COLO668 (cell line): ENCODE measurements around the gene RAB3IP.
"Not testable (repeated sequence)": the region's sequence is repeated elsewhere in the genome, so short reads cannot be mapped to it uniquely, and the experiment has no call there.

ENCODE experiments used
- DNase-seq: peaks from one replicate; lab custom pipeline; 2025; ENCODE audit not compliant: unreplicated experiment; lab: John Stamatoyannopoulos, UW

RAB3IP gene

GRCh38 chr12:69834147-69834546, 95.5 kb downstream of the RAB3IP start:
- no peak for DNase-seq

GRCh38 chr12:69834576-69834975, 95.9 kb downstream of the RAB3IP start:
- no peak for DNase-seq

GRCh38 chr12:69835081-69835480, 96.4 kb downstream of the RAB3IP start:
- DNase-seq, result no peak

GRCh38 chr12:69836015-69836414, 97.4 kb downstream of the RAB3IP start:
- no peak for DNase-seq

GRCh38 chr12:69837191-69837590, 98.5 kb downstream of the RAB3IP start:
- no peak for DNase-seq

- no peak for DNase-seq
Observed at GRCh38 chr12:69837657-69838415, 99.2 kb downstream of the RAB3IP start.

GRCh38 chr12:69840727-69841126, 102.1 kb downstream of the RAB3IP start:
- DNase-seq, result no peak

- no peak for DNase-seq
Observed at GRCh38 chr12:69843608-69844007, 104.9 kb downstream of the RAB3IP start.

- no peak for DNase-seq
Observed at GRCh38 chr12:69844416-69844815, 105.8 kb downstream of the RAB3IP start.

- DNase-seq, result no peak
Observed at GRCh38 chr12:69844836-69845235, 106.2 kb downstream of the RAB3IP start.

GRCh38 chr12:69846976-69847375, 108.3 kb downstream of the RAB3IP start:
- DNase-seq, result no peak

GRCh38 chr12:69851976-69852375, 113.3 kb downstream of the RAB3IP start:
- DNase-seq, result no peak

GRCh38 chr12:69853176-69853961, 114.7 kb downstream of the RAB3IP start:
- DNase-seq, result not testable (repeated sequence)

- DNase-seq, result no peak
Observed at GRCh38 chr12:69866698-69867097, 128.0 kb downstream of the RAB3IP start.

GRCh38 chr12:69868695-69869094, 130.0 kb downstream of the RAB3IP start:
- DNase-seq, result no peak

- DNase-seq, result no peak
Observed at GRCh38 chr12:69872804-69873203, 134.1 kb downstream of the RAB3IP start.
